ENCODE data around the gene ST3GAL5.

Gene ST3GAL5

DNA sequence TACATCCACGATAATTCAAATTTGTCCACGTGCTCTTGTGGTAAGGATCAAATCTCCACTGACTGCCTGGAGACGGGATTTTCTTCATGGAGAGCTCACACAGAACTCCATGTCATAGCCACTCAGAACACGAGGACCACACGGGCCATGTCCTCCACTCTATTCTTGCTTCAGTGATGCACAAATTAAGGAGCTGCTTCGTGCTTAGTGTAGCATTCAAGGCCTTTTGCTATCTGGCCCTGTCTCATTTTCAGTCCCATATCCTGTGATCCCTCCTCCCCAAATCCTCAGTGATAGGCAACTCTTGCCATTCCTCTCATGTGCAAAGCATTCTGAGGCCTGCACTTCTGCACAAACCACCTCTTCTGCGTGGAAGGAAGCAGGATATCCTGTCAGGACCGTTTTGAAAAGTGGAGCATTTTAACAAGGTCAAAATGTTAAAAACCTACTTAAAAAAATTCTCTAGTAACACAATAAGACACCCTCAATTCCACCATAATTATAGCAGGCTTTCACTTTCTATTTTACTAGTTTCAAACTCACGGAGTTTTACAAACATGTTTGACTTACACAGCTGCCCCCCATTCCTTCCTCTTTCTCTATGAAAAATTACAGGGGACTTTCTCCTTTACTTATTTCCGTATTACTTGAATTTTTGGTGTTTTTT lies 35.2 kb downstream of the ST3GAL5 start:
- H3K4me3 ChIP-seq (replicated peaks in 1 of 2; ENCODE audit: low read depth in 2 of 2, low read length in 2 of 2) = no peak overlapping the region
- TF ChIP-seq, protein P1, sequence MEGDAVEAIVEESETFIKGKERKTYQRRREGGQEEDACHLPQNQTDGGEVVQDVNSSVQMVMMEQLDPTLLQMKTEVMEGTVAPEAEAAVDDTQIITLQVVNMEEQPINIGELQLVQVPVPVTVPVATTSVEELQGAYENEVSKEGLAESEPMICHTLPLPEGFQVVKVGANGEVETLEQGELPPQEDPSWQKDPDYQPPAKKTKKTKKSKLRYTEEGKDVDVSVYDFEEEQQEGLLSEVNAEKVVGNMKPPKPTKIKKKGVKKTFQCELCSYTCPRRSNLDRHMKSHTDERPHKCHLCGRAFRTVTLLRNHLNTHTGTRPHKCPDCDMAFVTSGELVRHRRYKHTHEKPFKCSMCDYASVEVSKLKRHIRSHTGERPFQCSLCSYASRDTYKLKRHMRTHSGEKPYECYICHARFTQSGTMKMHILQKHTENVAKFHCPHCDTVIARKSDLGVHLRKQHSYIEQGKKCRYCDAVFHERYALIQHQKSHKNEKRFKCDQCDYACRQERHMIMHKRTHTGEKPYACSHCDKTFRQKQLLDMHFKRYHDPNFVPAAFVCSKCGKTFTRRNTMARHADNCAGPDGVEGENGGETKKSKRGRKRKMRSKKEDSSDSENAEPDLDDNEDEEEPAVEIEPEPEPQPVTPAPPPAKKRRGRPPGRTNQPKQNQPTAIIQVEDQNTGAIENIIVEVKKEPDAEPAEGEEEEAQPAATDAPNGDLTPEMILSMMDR (IDR thresholded peaks at IDR 0.05; ENCODE audit: low read depth, low read length) = no peak
- no peak for DNase-seq (ENCODE audit: low read depth in 2 of 2)

DNA sequence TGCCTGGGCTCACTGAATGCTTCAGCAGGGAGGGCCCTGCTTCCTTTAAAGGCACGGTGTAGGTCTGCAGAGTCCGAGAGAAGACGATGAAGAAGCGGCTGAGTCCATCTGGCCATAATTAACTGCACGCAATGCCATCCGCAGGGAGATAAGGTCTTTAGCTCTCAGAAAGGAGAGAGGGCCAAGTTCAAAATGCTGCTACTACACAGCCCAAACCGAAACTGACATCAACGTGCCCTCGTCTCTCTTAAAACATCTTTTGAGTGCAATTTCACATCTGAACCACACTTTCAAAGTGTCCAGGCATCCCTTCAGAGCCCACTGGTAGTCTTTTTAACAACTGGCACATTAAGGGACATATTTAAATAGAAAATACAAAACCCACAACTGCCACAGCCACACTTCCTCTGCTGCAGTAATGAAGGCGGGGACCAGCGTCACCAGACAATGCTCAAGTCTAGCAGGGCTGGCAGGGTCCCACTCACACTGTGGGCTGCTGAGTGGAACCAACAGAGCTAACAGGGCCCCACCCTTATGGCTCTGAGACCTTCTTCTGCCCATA lies 35.8 kb downstream of the ST3GAL5 start:
- no peak for DNase-seq (ENCODE audit: low read depth in 2 of 2)
- TF ChIP-seq, protein P1 (IDR thresholded peaks at IDR 0.05; ENCODE audit: low read depth, low read length) = no peak
- H3K4me3 ChIP-seq (replicated peaks in 1 of 2; ENCODE audit: low read depth in 2 of 2, low read length in 2 of 2) = no peak overlapping the region

DNA sequence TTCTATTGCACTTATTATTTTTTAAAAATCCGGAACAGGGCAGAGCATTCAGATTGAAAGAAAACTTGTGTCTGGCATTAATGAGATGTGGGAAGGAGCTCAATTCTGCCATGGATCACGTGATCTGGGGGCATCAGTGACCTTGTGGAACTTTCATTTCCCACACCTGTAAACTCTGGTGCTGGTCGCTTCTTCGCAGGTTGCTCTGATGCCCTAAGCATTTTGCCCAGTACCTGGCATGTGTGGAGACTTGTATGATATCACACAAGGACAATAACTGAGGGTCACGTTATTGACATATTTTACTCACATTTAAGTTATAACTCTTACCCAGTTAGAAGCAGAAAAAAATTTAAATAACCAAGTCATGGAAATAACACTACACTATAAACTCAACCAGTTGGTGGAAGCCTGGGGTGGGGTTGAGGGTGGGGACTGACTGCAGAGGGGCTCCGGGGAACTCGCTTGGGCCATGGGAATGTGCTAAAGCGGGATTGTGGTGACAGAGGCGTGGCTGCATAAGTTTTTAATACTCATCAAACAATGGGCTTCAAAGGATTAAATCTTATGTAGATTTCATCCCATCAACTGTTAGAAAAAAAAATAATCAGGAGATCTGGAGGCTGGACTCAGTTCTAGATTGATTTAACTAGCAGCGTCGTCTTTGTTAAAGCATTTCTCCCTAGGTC lies 36.5 kb downstream of the ST3GAL5 start:
- H3K4me3 ChIP-seq (replicated peaks in 1 of 2; ENCODE audit: low read depth in 2 of 2, low read length in 2 of 2) = no peak overlapping the region
- TF ChIP-seq, protein P1 (IDR thresholded peaks at IDR 0.05; ENCODE audit: low read depth, low read length) = no peak
- DNase-seq (ENCODE audit: low read depth in 2 of 2) = no peak

DNA sequence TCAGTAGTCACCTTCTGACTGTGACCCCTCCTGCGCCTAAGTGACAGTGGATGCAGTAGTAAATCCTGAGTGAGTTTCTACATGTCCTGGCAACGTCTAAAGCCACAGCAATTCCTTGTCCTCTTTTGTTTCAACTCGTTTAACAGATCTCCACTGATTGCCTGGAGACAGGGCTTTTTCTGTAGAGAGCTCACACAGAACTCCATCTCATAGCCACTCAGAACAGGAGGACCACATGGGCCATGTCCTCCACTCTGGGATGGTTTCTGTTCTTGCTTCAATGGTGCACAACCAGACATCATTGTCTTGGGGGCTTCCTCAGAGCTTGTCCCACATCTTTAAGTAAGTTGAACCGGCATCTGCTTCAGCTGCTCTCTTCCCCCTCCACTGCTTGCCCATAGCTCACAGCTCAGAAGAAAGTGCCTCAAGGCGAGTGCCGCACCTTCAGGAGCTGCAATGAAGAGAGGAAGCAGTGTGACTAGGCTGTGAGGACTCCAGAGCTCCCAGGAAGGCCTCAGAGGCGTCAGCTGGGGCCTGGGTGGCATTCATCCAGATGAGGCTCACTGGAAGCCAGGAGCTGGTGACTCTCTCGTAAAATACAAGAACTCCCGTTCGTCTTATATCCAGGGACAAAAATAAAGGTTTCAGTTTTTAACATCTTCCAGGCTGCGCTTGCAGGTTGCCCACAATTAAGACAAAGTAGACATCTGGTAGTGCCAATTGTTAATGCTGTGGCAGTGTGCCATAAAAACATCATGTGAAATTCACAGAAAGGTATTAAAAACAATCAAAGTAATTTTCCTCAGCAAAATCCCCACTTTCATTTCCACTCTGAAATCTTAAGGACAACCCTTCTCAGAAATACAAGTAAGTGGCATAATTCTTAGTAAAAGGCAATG lies 37.3 kb downstream of the ST3GAL5 start:
- TF ChIP-seq, protein P1 (IDR thresholded peaks at IDR 0.05; ENCODE audit: low read depth, low read length) = no peak
- no peak overlapping the region for H3K4me3 ChIP-seq (replicated peaks in 1 of 2; ENCODE audit: low read depth in 2 of 2, low read length in 2 of 2)
- DNase-seq (ENCODE audit: low read depth in 2 of 2) = peak in 1 of 2 donors; percentile 7

DNA sequence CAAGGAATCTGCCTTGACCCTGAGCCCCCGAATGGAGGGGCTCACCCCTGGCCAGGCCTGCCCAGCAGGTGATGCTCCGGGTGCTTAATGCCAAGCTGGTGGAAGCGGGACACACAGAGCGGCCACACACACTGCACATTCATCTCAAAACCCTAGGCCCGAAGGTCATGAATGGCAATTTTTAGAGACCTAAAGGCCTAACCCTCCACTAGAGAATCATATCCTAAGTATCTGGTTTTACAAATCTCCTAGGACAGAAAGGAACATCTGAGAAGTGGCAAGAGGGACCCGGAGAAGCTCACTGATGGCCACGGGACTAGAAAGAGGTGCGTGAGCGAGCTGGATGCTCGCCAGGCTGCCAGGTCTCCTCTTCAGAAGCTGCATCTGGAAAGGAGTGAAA lies 38.3 kb downstream of the ST3GAL5 start:
- no peak for DNase-seq (ENCODE audit: low read depth in 2 of 2)
- H3K4me3 ChIP-seq (replicated peaks in 1 of 2; ENCODE audit: low read depth in 2 of 2, low read length in 2 of 2) = no peak overlapping the region
- TF ChIP-seq, protein P1 (IDR thresholded peaks at IDR 0.05; ENCODE audit: low read depth, low read length) = no peak

DNA sequence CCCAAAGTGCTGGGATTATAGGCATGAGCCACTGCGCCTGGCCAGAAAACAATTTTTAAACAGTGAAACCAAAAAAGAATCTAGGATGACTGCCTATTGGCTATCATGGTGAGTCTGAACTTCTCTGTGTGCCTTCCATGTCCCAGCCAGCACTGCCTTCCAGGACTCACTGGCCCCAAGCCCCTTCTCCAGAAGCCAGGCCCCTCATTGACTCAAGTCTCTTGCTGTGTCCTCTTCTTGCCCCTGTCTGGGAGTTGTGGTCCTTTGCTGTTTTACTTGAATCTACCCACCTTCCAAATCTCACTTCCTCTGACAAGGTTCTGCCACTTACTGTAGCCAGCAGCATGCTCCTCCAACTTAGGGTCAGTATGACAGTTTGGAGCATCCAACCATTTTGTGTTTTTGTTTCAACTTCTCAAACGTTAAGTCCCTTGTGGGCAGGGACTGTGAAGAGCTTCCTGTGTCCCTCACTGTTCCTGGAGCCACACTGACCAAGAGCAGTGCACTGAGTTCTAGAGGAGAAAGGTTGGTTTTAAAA lies 41.7 kb downstream of the ST3GAL5 start:
- no peak overlapping the region for H3K4me3 ChIP-seq (replicated peaks in 1 of 2; ENCODE audit: low read depth in 2 of 2, low read length in 2 of 2)
- DNase-seq (ENCODE audit: low read depth in 2 of 2) = no peak
- TF ChIP-seq, protein P1 (IDR thresholded peaks at IDR 0.05; ENCODE audit: low read depth, low read length) = no peak

Measured in cardiac fibroblast (primary cell).